Hematopoietic multipotent progenitor cell treated with erythropoietin and hydrocortisone succinate and interleukin-3 and kit ligand, for 8 days (in vitro differentiated cells): Measurements from ENCODE around the gene APH1B.
"Not testable (repeated sequence)": the region's sequence is repeated elsewhere in the genome, so short reads cannot be mapped to it uniquely, and the experiment has no call there.

ENCODE experiments used
- DNase-seq: peaks from one replicate; pipeline ENCODE4 v3.0.0-alpha.2; 2015

Gene APH1B

DNA sequence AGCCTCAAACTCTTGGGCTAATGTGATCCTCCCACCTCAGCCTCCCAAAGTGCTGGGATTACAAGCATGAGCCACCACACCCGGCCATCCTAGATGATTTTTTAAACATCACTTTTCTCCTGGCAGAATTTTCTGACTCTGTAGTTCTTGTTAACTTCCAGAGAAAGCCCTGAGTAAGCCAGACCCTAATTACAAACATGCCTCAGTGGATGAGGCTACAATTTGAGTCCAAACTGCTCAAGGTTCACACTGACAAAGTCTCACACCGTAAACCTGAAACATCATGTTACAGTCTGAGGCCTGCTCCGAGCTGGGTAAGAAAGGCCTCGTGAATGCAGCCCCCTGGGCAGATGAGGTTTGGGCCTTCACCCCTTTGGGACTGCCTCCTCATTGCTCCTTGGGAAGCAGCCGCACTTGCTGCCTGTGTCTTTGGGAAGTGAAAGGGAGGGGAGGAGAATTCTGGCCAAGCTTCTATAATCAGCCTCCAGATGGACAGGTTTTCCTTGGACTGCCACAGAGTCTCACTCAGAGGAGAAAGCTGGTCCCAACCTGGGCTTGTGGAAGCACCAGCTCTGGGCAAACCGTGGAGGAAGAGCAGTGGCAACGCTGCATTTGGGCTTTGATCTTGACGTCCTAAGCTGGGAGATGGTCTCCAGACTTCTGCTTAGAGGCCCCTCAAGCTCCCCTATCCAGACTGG lies 58.3 kb downstream of the APH1B start:
- DNase-seq, result no peak

DNA sequence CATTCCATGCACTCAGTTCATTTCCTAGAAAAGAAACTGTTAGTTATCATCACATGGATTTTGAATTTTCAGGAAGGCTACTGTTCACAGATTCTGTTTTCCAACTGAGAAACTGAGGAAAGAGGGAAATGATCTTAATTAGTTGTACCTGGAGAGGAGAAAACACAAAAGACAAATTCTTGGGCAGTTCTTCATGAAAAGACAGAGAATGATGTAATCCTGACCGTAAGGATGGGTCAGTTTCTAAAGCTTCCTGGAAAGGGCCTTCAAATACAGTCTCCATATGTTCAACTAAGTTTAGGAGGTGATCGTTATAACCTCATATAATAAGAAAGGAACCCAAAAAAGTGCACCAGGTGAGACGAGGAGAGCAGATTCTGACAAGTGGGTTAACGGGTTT lies 59.6 kb downstream of the APH1B start:
- DNase-seq, result no peak

DNA sequence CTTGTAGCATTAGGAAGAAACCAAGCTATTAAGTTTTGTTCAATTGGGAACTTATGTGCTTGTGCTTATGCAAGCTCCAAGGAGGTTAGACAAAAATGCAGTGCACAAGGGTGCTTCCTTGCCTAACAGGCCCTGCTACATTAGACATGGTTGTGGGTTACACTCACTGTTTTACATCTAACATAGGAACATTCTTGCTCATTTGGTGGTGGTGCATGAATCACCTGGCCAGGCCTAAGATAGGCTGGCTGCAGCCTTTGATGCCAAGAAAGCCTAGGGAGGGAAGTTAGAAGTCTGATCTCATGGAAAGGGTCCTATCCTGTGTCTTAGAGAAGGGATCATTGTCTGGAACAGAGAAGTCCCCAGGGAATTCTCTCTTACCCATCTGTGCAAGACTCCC lies 60.8 kb downstream of the APH1B start:
- DNase-seq, result no peak

DNA sequence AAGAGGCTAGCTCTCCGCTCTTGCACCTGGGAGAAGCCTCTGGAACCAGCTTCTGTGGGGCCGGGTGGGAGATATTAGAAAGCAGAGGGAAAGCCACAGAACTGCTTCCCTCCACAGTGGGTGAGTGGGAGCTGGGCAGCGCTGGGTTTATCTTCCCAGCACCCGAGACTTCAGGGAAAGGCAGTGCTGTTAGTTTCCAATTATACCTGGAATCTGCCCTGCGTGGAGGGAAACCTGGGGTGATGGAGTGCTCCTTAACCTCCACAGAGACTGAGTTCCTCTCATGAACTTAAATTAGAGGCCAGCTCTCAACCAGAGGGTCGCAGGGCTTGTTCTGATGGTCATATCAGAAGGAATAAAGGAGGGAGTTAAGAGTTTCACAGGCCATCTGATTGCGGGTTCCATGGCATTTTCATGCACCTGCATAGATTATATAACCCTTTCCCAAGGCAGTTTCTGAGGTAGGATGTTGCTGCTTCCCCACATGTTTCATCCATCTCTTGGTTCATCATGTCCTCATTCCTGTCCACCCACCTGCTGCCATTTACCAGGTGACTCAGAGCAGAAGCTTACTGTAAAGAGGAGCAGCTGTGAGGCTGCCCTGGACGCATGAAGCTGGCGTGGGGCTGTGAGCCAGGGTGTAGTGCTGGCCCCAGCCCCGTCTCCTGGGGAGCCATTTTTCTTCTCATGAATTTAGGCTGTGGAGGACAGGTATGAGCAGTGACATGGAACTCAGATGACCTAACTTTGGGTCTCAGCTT lies 61.8 kb downstream of the APH1B start:
- no peak for DNase-seq

DNA sequence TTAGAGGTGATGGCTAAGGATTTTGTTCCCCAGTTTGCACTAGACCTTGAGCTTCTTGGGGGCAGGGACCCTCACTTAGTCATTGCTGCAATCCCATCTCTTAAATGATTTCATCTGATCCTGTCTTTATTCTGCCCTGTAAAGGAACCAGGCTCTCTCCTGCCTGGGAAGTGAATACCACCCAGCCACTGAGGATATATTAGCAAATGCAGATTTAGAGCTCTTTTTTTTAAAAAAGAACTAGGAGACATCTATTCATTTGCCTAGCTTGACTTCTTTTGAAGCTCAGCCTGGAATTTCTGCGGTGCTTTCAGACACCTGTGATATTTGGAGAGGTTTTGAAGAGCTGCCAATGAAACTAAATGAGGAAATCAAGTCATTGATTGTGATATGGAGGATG lies 62.4 kb downstream of the APH1B start:
- no peak for DNase-seq

DNA sequence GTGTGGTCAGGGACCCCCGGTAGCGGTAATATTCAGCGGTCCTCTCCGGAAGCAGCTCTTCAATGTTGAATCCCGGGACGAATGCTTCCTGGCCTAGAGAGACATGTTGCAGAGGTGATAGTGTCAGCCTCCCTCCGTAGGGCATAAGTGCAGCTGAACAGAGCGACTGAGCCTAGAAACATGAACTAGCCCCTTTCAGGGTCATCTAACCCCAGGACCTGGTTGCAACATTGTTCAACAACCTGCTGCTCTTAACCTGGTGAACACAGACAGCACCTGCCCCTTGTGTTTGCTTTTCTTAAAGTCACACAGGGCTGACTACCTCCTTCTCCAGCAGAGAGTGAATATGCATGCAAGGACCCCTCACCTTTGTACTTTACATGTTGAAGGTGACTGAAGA lies 62.9 kb downstream of the APH1B start:
- no peak for DNase-seq

DNA sequence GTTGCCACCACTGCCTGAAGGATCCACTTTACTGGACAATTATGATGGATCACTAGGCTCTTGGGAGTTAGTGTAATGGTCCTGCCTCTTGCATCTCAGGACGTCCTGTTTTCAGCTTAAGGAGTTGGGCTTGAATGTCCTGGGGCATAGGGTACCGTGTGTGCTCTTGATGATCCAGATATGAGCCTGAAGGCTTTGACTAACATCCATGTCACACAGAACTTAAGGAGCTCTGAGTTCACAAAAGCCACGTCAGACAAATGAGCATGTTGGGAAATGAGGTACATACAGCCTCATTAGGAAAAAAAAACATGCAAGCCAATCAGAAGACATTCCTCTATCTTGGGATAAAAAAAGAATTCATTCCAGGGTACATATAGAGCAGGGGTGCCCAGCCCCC lies 63.5 kb downstream of the APH1B start:
- DNase-seq, result no peak

DNA sequence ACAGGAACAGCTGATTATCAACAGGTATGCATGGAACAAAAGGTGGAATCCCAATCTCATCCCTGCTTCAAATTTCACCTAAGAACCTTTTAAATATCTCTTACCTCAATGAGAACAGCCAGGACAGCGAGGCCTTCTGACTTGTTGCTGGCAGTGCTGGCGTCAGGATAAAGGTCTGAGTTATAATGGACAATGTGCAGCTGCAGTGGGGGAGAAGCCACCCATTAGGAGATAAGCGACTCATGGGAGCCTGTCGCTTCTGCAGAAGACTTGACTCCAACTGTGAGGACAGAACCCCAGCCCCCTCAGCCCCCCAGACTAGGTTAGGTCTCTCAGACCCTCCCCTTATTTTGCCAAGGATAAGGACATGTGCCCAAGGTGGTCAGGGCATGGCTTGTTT lies 64.5 kb downstream of the APH1B start:
- DNase-seq, result no peak

DNA sequence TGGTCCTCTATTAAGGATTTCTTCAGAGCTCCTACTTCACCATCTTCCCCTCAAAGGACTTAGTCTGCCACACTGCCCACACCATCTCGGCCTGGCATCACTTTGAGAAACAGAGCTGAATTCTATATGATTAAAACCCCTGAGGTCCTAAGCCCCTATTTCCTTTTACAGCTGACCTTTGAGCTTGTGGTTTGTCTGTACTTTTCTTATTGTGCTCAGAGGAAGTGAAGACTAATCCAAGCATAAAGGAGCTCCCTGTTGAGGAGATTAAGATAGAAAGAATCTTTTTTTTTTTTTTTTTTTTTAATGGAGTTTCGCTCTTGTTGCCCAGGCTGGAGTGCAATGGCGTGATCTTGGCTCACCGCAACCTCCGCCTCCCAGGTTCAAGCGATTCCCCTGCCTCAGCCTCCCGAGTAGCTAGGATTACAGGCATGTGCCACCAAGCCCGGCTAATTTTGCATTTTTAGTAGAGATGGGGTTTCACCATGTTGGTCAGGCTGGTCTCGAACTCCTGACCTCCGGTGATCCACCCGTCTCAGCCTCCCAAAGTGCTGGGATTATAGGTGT lies 65.7 kb downstream of the APH1B start:
- not testable (repeated sequence) for DNase-seq

DNA sequence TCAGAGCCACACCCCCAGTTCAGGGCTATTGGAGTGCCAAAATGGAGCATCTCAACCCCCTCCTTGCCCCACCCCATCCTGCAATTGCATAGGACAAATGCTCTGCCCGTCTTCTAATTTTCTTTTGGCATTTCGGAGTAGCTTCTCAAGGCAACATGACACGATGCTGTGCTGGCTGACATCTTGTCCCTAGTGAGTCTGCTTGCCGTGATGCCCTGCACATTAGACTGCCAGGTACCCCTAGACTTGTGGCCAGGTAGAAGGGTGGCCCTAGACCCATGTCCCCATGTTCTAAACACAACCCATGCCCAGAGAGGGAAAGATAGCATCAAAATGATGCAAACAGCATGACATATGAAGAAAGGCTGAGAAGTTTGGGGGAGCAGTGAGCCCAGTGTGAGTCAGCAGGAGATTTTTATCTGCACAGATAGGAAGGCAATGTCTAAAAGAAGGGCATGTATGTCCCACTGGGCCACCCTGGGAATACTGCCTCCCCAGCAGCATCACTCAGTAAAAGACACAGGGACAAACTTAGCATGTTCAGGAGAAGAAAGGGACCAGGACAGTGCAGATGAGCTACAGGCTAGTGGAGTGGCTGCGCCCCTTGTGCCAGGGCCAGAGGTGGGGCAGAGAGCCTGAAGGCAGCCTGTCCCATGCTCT lies 67.5 kb downstream of the APH1B start:
- peak; percentile 13 for DNase-seq

DNA sequence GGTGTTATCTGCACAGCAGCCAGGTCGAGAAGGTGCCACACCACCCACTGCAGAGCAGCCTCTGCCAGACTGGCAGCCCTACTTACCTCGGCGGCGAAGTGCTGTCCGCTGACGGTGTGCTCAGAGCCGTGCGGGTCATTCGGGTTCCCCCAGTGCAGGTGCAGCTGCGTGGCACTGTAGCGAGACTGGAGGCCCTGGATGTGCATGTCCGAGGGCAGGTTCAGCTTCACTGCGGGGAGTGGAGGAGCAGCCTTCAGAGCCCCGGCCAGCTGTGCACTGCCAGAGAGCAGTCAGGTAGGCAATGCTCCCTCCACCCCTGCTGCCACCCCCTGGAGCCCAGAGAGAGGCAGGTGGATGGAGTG lies 68.0 kb downstream of the APH1B start:
- DNase-seq, result no peak

DNA sequence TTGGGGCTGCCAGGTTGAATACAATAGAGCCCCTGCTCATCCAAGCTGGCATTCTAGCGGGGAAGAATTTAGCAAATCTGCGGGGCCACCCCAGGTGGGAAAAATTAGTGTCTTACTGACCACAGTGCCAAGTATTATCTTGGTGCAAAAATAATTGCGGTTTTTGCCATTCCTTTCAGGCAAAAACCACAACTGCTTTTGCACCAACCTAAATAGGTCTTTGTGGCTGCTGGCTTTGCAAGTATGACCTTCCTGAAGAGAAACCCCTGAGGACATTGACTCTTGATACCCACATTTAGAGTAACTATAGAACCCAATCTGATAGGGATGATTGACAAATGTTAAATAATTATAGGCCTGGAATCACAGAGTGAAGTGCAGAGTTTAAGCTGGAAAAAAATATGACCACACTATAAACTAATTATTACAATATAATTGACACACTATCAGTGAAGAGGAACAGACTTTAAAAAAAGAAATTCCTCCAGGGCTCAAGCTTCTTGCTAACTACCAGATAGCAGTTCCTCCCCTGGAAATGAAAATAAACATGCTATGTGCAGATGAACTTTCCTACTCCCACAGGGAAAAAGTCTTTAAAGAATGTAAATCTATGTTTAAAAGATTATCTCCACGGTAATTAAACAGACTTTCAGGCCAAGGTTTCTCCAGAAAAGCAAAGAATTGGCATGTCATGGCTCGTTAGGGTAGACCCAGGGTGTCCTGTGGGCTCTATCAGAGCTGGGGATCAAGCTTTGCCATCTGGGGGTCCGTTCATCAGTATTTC lies 69.9 kb downstream of the APH1B start:
- DNase-seq, result no peak

DNA sequence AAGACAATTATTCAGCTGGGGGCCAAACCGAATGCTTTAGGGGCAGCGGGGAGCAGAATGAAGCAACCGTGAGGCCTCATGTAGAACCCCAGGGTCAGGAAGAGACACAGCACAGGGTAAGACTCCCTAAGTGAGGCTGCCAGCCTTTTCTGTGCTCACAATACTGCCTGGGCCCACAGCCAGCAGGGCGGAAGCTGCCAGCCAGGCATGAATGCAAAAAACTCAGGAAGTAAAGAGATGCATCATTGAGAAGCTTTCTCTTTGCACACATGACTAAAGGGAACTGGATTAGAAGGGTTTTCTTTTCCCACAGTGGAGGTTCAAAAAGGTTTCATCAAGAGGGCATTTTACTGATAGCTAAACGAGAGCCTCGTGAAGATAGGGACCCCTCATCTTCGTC lies 71.0 kb downstream of the APH1B start:
- no peak for DNase-seq

DNA sequence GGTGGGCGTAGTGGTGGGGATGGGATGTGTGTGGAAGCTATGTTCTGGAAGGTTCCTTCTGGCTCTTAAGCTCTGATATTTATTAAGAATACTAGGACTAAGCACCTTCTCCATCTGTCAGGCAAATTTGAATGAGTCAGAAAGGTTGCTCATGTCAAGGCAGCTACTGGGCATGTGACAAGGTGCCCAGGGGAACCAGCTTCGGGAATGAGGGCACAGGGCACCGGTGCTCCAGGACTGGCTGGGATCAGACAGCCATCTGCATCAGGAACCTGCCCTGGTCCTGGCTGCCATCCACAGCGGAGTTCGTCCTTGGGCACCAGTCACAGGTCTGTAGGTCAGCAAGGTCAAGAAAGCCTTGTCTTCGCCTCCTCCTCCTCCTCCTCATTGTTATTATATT lies 71.8 kb downstream of the APH1B start:
- no peak for DNase-seq

DNA sequence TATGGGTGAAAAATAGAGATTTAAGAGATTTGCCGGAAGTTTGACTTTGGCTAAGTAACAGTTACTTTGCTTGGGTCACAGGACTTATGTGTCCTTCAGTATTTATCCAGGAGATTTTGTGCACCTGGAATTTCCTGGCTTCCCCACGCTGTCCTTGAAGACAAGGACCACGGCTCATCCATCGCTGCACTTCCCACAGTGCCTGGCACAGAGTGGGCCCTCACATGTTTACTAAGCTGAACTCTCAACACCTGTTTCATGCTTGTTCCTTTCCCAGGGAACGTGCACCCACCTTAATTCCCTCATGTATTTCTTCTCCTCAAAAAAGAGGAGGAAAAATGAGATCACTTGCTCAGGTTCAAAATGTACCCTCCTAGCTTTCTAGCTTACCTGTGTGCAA lies 72.2 kb downstream of the APH1B start:
- no peak for DNase-seq

DNA sequence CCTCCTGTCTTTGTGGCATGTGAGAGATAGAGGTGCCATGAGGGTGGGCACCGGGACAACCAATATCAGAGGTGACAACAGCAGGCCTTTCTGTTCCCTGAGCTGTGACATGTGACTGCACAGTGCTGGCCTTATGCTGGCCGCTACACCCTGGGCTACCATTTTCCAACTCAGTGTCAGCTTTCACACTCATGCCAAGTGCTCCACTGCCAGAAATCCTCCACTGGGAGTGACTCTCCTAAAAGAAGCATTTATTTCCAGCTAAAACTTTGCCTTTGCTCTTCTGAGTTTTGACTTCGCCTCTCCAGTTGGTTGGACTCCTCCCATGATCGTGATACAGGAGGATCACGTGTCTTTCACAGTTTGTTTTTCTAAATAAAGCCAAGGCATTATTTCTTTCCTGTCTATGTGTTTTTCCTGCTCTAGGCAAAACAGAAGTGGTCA lies 72.8 kb downstream of the APH1B start:
- no peak for DNase-seq

DNA sequence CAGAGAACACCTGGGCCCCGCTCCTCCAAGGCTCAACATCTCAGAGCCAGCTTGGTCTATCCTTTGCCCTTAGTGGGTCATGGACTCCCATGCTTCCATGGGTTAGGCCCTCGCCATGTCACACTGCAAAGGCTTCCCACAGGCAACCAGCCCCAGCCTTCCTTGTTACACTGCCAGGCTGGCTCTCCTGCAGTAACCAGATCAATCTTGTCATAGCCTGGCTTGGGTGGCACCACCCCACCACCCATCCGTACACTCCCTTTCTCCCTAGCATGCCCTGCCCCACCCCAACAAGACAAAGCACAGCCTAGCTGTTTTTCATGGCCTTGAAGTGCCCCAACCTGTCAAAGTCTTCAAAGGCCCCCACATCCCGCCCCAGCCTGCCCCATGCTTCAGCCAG lies 73.8 kb downstream of the APH1B start:
- no peak for DNase-seq

DNA sequence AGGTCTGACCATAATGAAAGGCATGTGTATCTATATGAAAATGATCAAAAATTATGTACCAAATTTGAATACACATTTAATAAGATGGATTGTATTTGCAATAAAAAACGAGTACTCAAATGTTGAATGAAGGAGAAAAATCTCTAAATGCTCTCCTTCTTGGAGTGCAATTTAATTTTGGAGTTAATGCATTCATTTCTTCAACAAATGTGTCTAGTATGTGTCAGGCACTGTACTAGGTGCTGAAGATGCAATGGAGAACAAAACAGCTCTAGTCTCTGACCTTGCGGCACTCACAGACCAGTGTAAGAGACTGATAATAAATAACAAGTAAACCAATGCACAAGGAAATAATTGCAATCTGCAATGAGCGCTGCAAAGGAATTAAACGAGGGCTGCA lies 75.4 kb downstream of the APH1B start:
- DNase-seq, result no peak

DNA sequence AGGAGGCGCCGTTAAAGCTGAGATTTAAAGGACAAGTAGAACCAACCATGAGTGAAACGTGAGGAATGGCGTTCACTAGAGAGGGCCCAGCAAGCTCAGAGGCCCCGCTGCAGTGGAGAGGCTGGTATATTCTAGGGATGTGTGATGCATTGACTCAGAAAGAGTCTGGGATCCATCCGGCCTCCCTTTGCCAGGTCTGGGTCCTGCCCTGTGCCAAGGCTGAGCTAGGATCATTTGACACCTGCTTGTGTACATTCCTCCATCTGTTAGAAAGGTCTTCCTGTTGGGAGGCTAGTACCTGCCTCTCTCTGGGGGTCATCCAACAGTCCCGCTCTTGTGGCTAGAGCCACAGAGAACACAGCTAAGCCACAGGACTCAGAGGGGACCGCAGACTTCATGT lies 75.9 kb downstream of the APH1B start:
- DNase-seq, result no peak

DNA sequence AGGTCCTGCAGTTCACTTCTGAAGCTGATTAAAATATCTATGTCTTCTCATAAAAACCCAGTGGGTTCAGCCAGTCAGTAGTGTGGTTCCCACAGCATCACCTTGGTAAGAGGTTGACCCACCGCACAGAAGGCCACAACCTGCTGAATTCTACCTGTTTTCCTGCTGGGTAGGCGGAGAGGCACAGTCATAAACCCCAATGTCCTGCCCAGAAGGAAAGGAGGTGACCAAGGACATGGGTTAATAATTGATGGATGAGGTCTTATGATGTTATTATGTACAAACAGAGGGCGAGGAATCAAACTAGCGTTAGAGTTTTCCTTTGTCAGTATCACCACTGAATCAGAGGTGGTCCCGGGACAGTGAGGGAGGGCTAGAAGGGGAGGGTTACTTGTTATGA lies 76.5 kb downstream of the APH1B start:
- no peak for DNase-seq

DNA sequence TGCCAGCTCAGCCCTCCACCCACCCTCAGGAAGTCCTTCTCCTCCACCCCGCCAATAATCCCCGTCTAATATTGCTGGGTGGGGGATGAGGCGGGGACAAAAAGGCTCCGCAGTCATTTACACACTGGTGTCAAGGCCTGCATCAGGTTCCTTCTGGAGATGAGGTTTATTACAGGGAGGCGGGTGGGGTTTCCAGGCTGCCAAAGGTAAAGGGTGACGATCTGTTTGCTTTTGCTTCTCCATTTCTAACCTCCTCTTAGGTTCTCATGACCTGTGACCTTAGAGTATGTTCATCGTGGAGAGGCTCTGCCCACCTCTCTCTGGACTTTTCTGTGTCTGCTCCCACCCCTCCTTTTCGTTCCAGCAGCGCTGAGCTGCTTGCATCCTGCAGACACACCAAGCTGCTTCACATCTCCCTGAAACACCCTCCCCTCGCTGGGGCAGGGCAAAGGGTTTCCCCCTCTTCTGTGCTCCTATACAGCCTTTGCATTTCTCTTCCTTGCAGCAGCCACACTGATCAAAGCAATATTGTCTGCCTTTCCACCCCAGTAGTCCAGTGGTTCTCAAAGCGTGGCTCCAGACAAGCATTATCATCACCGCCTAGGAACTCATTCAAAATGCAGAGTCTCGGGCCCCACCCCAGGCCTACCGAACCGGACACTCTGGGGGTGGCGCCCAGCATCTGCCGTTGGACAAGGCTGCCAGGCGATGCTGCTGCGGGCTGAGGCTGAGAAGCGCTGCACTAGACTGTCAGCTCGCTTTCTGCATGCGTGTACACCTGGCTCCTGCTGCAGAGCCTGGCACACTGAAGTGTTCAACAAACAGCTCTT lies 77.6 kb downstream of the APH1B start:
- DNase-seq, result no peak

DNA sequence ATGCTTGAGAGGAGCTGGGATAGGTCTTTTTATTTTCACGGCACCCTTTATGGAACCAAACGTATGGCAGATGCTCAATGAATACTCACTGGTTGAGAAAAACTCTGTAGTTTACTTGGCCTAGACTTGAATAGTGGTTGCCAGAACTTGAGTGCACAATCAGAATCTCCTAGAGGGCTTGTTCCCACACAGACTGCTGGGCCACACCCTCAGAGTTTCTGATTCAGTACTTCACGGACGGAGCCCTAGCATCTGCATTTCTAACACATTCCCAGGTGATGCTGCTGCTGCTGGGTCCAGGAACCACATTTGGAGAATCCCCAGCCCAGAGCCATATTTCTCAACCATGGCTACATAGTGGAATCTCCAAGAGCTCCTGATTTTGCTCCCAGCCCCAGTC lies 79.7 kb downstream of the APH1B start:
- no peak for DNase-seq
